ENCODE data around the gene MICAL3. TPM values are rescaled to one million over a fixed set of nuclear protein-coding genes. Genes with fewer than 3 reads are reported as not detected.

Gene MICAL3
- total and polyA plus RNA-seq, 2 of the 8 experiments (the other 6 are each of a cell fraction or from before 2014, with no cell fraction given), result 8.3 to 41.8 TPM

DNA sequence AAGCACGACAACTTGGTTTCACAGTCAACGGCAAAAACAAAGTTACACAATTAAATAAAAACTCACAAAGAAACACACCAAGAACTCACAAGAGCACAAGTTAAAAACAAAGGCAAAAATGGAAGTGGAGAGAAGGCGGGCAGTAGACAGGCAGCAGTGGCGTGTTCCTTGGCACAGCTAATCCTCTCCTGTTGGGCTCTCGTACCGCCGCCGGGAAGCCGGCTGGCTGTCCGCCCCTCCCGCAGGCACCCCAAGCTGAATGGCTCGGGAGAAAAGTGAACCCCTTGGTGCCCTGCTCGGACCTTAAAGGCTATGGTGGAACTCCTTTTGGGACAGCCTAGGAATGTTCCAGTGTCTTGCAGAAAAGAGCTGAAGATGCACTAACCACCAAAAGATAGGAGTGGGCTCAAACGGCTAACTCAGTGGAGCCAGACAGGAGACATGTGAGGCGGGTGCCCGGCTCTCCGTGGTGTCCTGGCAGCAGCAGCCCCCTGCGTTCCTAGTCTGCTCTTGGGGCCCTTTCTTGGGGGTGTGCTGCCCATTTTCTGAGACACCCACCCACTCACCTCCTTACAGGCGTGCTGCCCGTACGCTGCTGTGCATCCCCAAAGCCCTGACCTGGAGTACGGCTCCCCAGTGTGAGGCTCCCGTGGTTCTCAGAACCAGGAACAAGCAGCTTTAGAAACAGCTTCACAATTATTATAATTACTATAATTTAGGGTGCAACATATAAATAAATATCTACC lies 164.0 kb downstream of the MICAL3 start (continued):
- TF ChIP-seq CHD7 (IDR thresholded peaks at IDR 0.05; ENCODE audit: insufficient replicate concordance, low read length) (no peak), SAP30 (IDR thresholded peaks at IDR 0.05; ENCODE audit: insufficient read depth, insufficient replicate concordance, low read length) (no peak), KDM1A (IDR thresholded peaks at IDR 0.05; ENCODE audit: borderline replicate concordance, low read length) (no peak), POLR2A (IDR thresholded peaks at IDR 0.05; ENCODE audit: control extremely low read depth in 1 of 2, low read depth in 2 of 2, low read length in 2 of 2) (no peak), SIX5 (IDR thresholded peaks at IDR 0.05; ENCODE audit: low read depth, low read length) (no peak), HDAC6 (IDR thresholded peaks at IDR 0.05; ENCODE audit: low read depth, low read length) (no peak), BACH1 (IDR thresholded peaks at IDR 0.05; ENCODE audit: low read length) (no peak), BCL11A (IDR thresholded peaks at IDR 0.05; ENCODE audit: low read depth in 2 of 2, low read length in 2 of 2) (no peak), KDM5A (IDR thresholded peaks at IDR 0.05; ENCODE audit: low read length) (no peak)
